ENCODE data around the gene TBC1D14. TPM values are rescaled to one million over a fixed set of nuclear protein-coding genes. Genes with fewer than 3 reads are reported as not detected.

Gene TBC1D14
- total RNA-seq, 1 donor from 2014 or later = 40.2 TPM

DNA sequence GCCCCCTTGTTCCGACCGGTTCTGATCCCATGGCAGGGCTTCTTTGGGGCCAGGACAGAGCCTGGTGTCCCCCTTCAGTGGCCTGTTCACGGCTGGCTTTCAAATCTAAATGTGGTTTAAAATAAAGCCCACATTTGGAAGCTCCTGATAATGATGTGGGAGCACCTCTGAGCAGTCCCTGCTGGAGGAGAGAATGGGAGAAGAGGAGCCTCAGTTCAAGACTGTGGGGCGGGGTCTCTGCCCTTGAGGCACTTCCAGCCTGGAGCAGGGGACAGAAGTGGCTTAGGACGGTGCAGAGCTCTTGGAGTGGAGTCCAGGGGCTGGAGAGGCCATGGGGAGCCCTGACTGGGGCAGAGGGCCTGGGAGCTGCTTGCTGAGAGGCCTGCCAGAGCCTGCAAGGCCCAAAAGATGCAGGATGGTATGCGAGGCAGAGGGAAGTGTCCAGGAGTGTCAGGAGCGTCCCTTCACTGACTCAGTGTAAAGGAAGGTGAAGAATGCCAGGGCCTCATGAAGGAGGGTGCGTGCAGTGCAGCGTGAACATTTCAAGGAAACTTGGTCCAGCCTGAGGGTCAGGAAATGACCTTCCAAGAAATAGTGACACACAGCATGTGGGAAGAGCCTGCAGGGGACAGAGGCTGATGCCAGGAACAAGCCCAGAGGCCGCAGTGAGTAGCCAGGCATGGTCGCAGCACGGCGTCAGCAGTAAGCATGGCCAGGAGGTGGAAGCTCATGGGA, 112.5 kb downstream of the TBC1D14 start:
- Histone ChIP-seq H3K4me1 (ENCODE audit: control insufficient read depth in 3 of 3, insufficient read depth in 3 of 3, low read length in 3 of 3) (peaks cover 0 to 10% (median 4%) of the 10 kb centered on the region in 3 donors), H3K9me3 (ENCODE audit: control insufficient read depth in 3 of 3, low read length in 3 of 3) (no peaks in the 10 kb centered on the region), H3K27me3 (ENCODE audit: control insufficient read depth in 3 of 3, insufficient read depth in 3 of 3, low read length in 3 of 3) (no peaks in the 10 kb centered on the region), H3K27ac (ENCODE audit: low read depth, low read length) (no peak overlapping the region), H3K9ac (ENCODE audit: low read depth in 1 of 3, low read length in 3 of 3) (no peak overlapping the region), H3K36me3 (ENCODE audit: control insufficient read depth in 3 of 3, insufficient read depth in 3 of 3, low read length in 3 of 3) (peaks cover 23 to 53% (median 49%) of the 10 kb centered on the region in 3 donors), H3K4me3 (ENCODE audit: low read length in 3 of 3) (no peak overlapping the region)

DNA sequence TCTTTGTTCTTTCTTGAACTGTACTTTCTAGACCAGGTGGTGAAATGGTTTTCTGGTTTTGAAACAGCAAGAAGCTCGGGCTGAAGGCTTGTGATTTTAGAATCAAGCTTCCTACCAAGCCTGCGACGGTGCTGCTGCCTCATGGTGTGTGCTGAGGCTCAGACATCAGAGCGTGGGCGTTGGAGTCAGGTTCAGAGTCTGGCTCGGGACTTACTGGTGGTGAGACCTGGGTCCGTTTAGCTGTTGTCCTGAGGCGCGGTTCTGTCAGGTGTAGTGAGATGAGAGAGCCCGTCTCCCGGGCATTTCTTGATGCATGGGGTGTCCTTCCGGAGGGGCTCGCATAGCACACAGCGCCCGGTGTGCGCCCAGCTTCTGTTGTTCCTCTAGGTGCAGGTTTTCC, 113.9 kb downstream of the TBC1D14 start:
- no peak overlapping the region for H3K9ac ChIP-seq (ENCODE audit: low read depth in 1 of 3, low read length in 3 of 3)
- no peaks in the 10 kb centered on the region for H3K27me3 ChIP-seq (ENCODE audit: control insufficient read depth in 3 of 3, insufficient read depth in 3 of 3, low read length in 3 of 3)
- H3K4me3 ChIP-seq (ENCODE audit: low read length in 3 of 3) = no peak overlapping the region
- peaks cover 22 to 50% (median 44%) of the 10 kb centered on the region in 3 donors for H3K36me3 ChIP-seq (ENCODE audit: control insufficient read depth in 3 of 3, insufficient read depth in 3 of 3, low read length in 3 of 3)
- H3K27ac ChIP-seq (ENCODE audit: low read depth, low read length) = no peak overlapping the region
- no peaks in the 10 kb centered on the region for H3K9me3 ChIP-seq (ENCODE audit: control insufficient read depth in 3 of 3, low read length in 3 of 3)
- H3K4me1 ChIP-seq (ENCODE audit: control insufficient read depth in 3 of 3, insufficient read depth in 3 of 3, low read length in 3 of 3) = peaks cover 0 to 4% (median 0%) of the 10 kb centered on the region in 3 donors

DNA sequence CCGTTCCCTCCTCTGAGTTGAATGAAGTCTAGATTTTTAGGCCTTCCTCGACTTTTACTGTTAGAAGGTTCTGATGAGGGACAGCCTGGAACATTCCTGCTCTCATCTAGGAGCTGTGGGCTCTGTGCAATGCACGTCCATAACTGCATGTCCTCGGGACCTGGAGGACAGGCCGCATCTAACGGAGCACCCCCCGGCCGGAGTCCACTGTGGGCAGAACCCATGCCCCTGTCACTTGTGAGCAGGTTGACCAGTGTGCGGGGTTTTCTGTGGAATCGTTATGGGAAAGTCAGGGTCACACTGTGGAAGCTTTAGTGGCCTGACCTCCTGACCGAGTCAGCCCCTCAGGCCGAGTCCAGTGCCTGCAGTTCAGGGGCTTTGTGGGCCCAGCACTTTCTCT, 114.3 kb downstream of the TBC1D14 start:
- Histone ChIP-seq H3K4me3 (ENCODE audit: low read length in 3 of 3) (no peak overlapping the region), H3K9me3 (ENCODE audit: control insufficient read depth in 3 of 3, low read length in 3 of 3) (no peaks in the 10 kb centered on the region), H3K4me1 (ENCODE audit: control insufficient read depth in 3 of 3, insufficient read depth in 3 of 3, low read length in 3 of 3) (peaks cover 0 to 4% (median 0%) of the 10 kb centered on the region in 3 donors), H3K9ac (ENCODE audit: low read depth in 1 of 3, low read length in 3 of 3) (no peak overlapping the region), H3K27me3 (ENCODE audit: control insufficient read depth in 3 of 3, insufficient read depth in 3 of 3, low read length in 3 of 3) (no peaks in the 10 kb centered on the region), H3K27ac (ENCODE audit: low read depth, low read length) (no peak overlapping the region), H3K36me3 (ENCODE audit: control insufficient read depth in 3 of 3, insufficient read depth in 3 of 3, low read length in 3 of 3) (peaks cover 22 to 48% (median 44%) of the 10 kb centered on the region in 3 donors)

DNA sequence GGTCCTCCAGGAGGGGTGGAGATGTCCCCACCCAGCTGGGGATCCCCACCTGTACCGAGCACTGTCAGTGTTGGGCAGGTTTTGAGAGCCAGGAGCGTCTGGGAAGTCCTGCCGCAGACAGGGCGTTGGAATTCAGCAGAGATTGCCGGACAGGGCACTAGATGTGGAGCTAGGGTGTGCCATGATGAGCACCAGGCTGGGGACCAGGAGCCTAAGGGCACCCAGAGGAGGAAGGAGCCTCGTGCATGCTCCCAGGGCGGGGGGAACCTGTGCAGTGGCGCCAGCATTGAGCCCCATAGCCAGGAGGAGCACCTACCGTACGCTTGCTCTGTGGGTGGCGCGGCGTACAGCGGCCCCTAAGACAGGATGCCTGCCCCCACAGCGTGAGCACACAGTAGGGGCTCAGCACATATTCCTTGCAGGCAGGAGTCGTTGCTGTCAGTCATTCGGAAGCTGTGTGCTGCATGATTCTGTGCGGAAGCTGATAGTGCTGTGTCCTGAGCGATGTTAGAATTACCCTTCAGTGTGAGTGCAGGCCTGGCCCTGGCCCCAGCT, 114.8 kb downstream of the TBC1D14 start:
- Histone ChIP-seq H3K9me3 (ENCODE audit: control insufficient read depth in 3 of 3, low read length in 3 of 3) (no peaks in the 10 kb centered on the region), H3K27me3 (ENCODE audit: control insufficient read depth in 3 of 3, insufficient read depth in 3 of 3, low read length in 3 of 3) (no peaks in the 10 kb centered on the region), H3K4me1 (ENCODE audit: control insufficient read depth in 3 of 3, insufficient read depth in 3 of 3, low read length in 3 of 3) (peaks cover 0 to 3% (median 0%) of the 10 kb centered on the region in 3 donors), H3K36me3 (ENCODE audit: control insufficient read depth in 3 of 3, insufficient read depth in 3 of 3, low read length in 3 of 3) (peaks cover 24 to 48% (median 40%) of the 10 kb centered on the region in 3 donors), H3K4me3 (ENCODE audit: low read length in 3 of 3) (no peak overlapping the region), H3K27ac (ENCODE audit: low read depth, low read length) (no peak overlapping the region), H3K9ac (ENCODE audit: low read depth in 1 of 3, low read length in 3 of 3) (no peak overlapping the region)

DNA sequence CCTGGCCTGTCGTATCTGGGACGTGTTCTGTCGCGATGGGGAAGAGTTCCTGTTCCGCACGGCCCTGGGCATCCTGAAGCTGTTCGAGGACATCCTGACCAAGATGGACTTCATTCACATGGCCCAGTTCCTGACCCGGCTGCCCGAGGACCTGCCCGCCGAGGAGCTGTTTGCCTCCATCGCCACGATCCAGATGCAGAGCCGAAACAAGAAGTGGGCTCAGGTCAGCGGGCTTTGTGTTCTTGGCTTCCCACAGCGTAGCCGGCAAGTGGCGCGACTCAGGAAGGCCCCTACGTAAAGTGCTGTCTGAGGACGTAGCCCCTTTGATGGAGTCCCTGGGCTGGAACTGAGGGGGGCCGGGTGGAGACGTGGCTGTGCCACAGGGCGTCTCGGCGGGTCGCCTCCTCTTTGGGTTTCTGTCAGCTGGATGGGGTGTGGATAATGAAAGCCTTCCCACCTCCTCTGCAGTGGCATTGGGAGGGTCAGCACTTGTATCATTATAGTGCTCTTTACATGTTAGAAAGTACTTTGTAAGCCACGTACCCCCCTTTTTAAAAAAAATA, 115.5 kb downstream of the TBC1D14 start:
- H3K27ac ChIP-seq (ENCODE audit: low read depth, low read length) = no peak overlapping the region
- H3K4me3 ChIP-seq (ENCODE audit: low read length in 3 of 3) = no peak overlapping the region
- H3K4me1 ChIP-seq (ENCODE audit: control insufficient read depth in 3 of 3, insufficient read depth in 3 of 3, low read length in 3 of 3) = peaks cover 0 to 1% (median 0%) of the 10 kb centered on the region in 3 donors
- H3K9me3 ChIP-seq (ENCODE audit: control insufficient read depth in 3 of 3, low read length in 3 of 3) = no peaks in the 10 kb centered on the region
- H3K36me3 ChIP-seq (ENCODE audit: control insufficient read depth in 3 of 3, insufficient read depth in 3 of 3, low read length in 3 of 3) = peaks cover 29 to 53% (median 45%) of the 10 kb centered on the region in 3 donors
- no peaks in the 10 kb centered on the region for H3K27me3 ChIP-seq (ENCODE audit: control insufficient read depth in 3 of 3, insufficient read depth in 3 of 3, low read length in 3 of 3)
- H3K9ac ChIP-seq (ENCODE audit: low read depth in 1 of 3, low read length in 3 of 3) = no peak overlapping the region

DNA sequence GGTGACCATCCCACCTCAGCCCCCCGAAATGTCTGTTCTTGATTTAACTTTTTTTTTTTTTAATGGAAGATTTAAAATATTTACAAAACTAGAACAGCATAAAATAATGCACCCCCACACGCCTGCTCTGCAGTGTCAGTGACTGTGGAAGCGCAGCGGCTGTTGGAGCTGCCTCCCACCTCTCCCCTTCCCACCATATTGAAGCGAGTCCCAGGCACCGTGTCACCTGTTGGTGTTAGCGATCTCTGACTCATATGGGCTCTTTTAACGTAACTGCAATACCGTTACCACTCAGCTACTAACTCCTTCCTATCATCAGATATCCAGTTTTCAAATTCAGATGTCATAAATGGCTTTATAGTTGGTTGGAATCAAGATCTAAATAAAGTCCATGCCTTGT, 116.5 kb downstream of the TBC1D14 start:
- no peaks in the 10 kb centered on the region for H3K4me1 ChIP-seq (ENCODE audit: control insufficient read depth in 3 of 3, insufficient read depth in 3 of 3, low read length in 3 of 3)
- peaks cover 38 to 59% (median 50%) of the 10 kb centered on the region in 3 donors for H3K36me3 ChIP-seq (ENCODE audit: control insufficient read depth in 3 of 3, insufficient read depth in 3 of 3, low read length in 3 of 3)
- no peak overlapping the region for H3K4me3 ChIP-seq (ENCODE audit: low read length in 3 of 3)
- H3K9ac ChIP-seq (ENCODE audit: low read depth in 1 of 3, low read length in 3 of 3) = no peak overlapping the region
- H3K9me3 ChIP-seq (ENCODE audit: control insufficient read depth in 3 of 3, low read length in 3 of 3) = no peaks in the 10 kb centered on the region
- H3K27ac ChIP-seq (ENCODE audit: low read depth, low read length) = no peak overlapping the region
- H3K27me3 ChIP-seq (ENCODE audit: control insufficient read depth in 3 of 3, insufficient read depth in 3 of 3, low read length in 3 of 3) = no peaks in the 10 kb centered on the region

DNA sequence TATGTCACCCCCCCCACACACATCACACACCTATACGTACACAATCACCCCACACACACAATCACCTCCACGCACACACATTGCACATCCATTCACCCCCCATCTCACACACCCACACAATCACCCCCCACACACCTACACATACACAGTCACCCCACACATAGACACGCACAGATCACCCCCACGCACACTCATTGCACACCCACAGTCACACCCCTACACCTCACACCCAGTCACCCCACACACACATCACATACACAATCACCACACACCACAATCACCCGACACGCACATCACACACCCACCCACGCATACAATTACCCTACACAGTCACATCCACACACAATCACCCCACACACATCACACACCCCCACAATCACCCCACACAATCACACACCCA, 117.7 kb downstream of the TBC1D14 start:
- no peaks in the 10 kb centered on the region for H3K9me3 ChIP-seq (ENCODE audit: control insufficient read depth in 3 of 3, low read length in 3 of 3)
- no peaks in the 10 kb centered on the region for H3K27me3 ChIP-seq (ENCODE audit: control insufficient read depth in 3 of 3, insufficient read depth in 3 of 3, low read length in 3 of 3)
- no peak overlapping the region for H3K9ac ChIP-seq (ENCODE audit: low read depth in 1 of 3, low read length in 3 of 3)
- peaks cover 43 to 62% (median 56%) of the 10 kb centered on the region in 3 donors for H3K36me3 ChIP-seq (ENCODE audit: control insufficient read depth in 3 of 3, insufficient read depth in 3 of 3, low read length in 3 of 3)
- no peak overlapping the region for H3K4me3 ChIP-seq (ENCODE audit: low read length in 3 of 3)
- no peaks in the 10 kb centered on the region for H3K4me1 ChIP-seq (ENCODE audit: control insufficient read depth in 3 of 3, insufficient read depth in 3 of 3, low read length in 3 of 3)
- H3K27ac ChIP-seq (ENCODE audit: low read depth, low read length) = no peak overlapping the region

DNA sequence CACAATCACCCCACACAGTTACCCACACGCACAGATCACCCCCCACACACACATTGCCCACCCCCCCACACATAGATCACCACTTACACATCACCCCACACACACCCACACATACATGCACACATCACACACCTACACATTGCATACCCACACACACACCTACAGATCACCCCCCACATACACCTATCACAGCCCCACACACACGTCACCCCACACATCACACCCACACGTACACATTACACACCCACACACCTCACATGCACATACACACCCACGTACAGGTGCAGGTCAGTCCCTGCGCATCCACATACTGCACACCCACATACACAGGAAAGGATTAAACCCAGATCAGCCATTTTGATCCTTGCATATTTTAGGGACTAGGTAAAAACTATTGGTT, 118.3 kb downstream of the TBC1D14 start:
- Histone ChIP-seq H3K27ac (ENCODE audit: low read depth, low read length) (no peak overlapping the region), H3K27me3 (ENCODE audit: control insufficient read depth in 3 of 3, insufficient read depth in 3 of 3, low read length in 3 of 3) (no peaks in the 10 kb centered on the region), H3K4me3 (ENCODE audit: low read length in 3 of 3) (no peak overlapping the region), H3K9me3 (ENCODE audit: control insufficient read depth in 3 of 3, low read length in 3 of 3) (no peaks in the 10 kb centered on the region), H3K9ac (ENCODE audit: low read depth in 1 of 3, low read length in 3 of 3) (no peak overlapping the region), H3K4me1 (ENCODE audit: control insufficient read depth in 3 of 3, insufficient read depth in 3 of 3, low read length in 3 of 3) (no peaks in the 10 kb centered on the region), H3K36me3 (ENCODE audit: control insufficient read depth in 3 of 3, insufficient read depth in 3 of 3, low read length in 3 of 3) (peaks cover 45 to 64% (median 58%) of the 10 kb centered on the region in 3 donors)

DNA sequence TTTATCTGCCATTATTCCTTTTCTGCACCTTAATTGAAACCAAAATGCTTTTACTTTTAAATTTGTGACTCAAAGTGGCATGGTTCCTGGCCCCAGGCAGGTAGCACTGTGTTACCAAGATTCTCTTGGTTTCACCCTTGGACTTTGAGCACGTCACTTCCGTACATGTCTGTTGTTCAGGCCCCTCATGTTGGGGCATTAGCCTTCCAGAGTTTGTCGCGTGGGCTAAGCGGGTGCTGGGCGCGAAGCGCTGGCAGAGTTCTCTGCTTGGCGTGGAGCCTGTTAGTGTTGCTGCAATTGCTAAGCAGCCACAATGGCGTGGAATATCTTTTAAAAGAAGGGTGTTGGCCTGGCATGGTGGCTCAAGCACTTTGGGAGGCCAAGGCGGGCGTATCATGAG, 119.6 kb downstream of the TBC1D14 start:
- no peak overlapping the region for H3K27ac ChIP-seq (ENCODE audit: low read depth, low read length)
- H3K9ac ChIP-seq (ENCODE audit: low read depth in 1 of 3, low read length in 3 of 3) = no peak overlapping the region
- no peaks in the 10 kb centered on the region for H3K27me3 ChIP-seq (ENCODE audit: control insufficient read depth in 3 of 3, insufficient read depth in 3 of 3, low read length in 3 of 3)
- no peak overlapping the region for H3K4me3 ChIP-seq (ENCODE audit: low read length in 3 of 3)
- H3K9me3 ChIP-seq (ENCODE audit: control insufficient read depth in 3 of 3, low read length in 3 of 3) = no peaks in the 10 kb centered on the region
- H3K36me3 ChIP-seq (ENCODE audit: control insufficient read depth in 3 of 3, insufficient read depth in 3 of 3, low read length in 3 of 3) = peaks cover 44 to 60% (median 52%) of the 10 kb centered on the region in 3 donors
- no peaks in the 10 kb centered on the region for H3K4me1 ChIP-seq (ENCODE audit: control insufficient read depth in 3 of 3, insufficient read depth in 3 of 3, low read length in 3 of 3)

DNA sequence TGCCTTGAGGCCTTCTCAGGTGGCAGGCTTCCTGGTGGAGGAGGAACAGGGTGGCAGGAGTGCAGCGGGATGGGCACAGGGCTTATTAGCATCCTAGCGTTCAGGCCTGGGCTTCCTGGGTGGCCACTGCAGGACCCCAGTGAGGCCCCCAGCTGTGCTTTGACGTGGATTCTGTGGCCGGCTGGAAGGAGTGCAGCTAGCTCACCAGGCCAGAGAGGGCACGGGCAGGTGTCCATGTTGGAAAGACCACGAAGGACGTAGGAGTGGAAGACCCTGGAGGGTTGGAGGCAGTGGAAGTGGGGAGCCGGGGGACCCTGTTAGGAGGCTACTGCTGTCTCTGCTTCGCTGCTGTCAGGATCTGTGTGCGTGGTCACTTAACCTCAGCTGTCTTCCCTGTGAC, 120.3 kb downstream of the TBC1D14 start:
- H3K36me3 ChIP-seq (ENCODE audit: control insufficient read depth in 3 of 3, insufficient read depth in 3 of 3, low read length in 3 of 3) = peaks cover 43 to 53% (median 45%) of the 10 kb centered on the region in 3 donors
- H3K4me1 ChIP-seq (ENCODE audit: control insufficient read depth in 3 of 3, insufficient read depth in 3 of 3, low read length in 3 of 3) = no peaks in the 10 kb centered on the region
- no peak overlapping the region for H3K4me3 ChIP-seq (ENCODE audit: low read length in 3 of 3)
- H3K27ac ChIP-seq (ENCODE audit: low read depth, low read length) = no peak overlapping the region
- H3K9me3 ChIP-seq (ENCODE audit: control insufficient read depth in 3 of 3, low read length in 3 of 3) = no peaks in the 10 kb centered on the region
- no peaks in the 10 kb centered on the region for H3K27me3 ChIP-seq (ENCODE audit: control insufficient read depth in 3 of 3, insufficient read depth in 3 of 3, low read length in 3 of 3)
- H3K9ac ChIP-seq (ENCODE audit: low read depth in 1 of 3, low read length in 3 of 3) = no peak overlapping the region
